ENCODE measurements around the gene IQGAP1. TPM values are rescaled to one million over a fixed set of nuclear protein-coding genes. Genes with fewer than 3 reads are reported as not detected.

IQGAP1 gene
- polyA plus RNA-seq, 3 donors: 140 to 276 (median 207) TPM

DNA sequence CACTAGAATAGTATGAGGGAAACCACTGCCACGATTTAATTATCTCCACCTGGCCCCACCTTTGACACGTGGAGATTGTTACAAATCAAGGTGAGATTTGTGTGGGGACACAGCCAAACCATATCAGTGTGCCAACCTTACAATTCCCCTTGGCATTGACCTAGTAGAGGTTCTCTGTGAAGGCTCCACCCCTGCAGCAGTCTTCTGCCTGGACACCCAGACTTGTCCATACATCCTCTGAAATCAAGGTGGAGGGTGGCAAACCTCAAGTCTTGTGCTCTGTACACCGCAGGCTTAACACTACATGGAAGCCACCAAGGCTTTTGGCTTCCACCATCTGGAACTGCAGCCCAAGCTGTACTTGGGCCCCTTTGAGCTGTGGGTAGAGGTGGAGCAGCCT lies 8.8 kb upstream of the IQGAP1 start:
- Histone ChIP-seq H3K9me3 (replicated peaks in 1 of 2; ENCODE audit: control insufficient read depth in 1 of 2, insufficient read depth in 1 of 2, low read length in 2 of 2) (peaks cover 17 to 25% of the 10 kb centered on the region in 2 donors), H3K36me3 (replicated peaks in 1 of 2; ENCODE audit: control insufficient read depth in 1 of 2, insufficient read depth in 2 of 2, low read length in 2 of 2) (no peaks in the 10 kb centered on the region), H3K9ac (ENCODE audit: insufficient read depth, low read length, poor library complexity, severe bottlenecking) (no peak overlapping the region), H3K4me1 (ENCODE audit: control insufficient read depth in 1 of 2, insufficient read depth in 2 of 2, low read length in 2 of 2) (peaks cover 13 to 16% of the 10 kb centered on the region in 2 donors), H3K4me3 (replicated peaks in 1 of 3; ENCODE audit: low read depth in 2 of 3, low read length in 3 of 3) (no peak overlapping the region), H3K27ac (ENCODE audit: low read depth in 1 of 2, low read length in 2 of 2) (no peak overlapping the region), H3K4me2 (replicated peaks; ENCODE audit: extremely low read depth, low read length, poor library complexity, severe bottlenecking) (no peak overlapping the region), H2AFZ (ENCODE audit: insufficient read depth, low read depth, low read length, poor library complexity, severe bottlenecking) (no peak overlapping the region), H3K27me3 (ENCODE audit: control insufficient read depth in 2 of 2, insufficient read depth in 2 of 2, low read length in 2 of 2) (no peaks in the 10 kb centered on the region), H4K20me1 (ENCODE audit: insufficient read depth, low read length) (no peaks in the 10 kb centered on the region), H3K79me2 (ENCODE audit: insufficient read depth, low read length) (no peaks in the 10 kb centered on the region)
- no peak for DNase-seq
- intact Hi-C loops (cut with micrococcal nuclease): no loop called here
- TF ChIP-seq, protein P1, sequence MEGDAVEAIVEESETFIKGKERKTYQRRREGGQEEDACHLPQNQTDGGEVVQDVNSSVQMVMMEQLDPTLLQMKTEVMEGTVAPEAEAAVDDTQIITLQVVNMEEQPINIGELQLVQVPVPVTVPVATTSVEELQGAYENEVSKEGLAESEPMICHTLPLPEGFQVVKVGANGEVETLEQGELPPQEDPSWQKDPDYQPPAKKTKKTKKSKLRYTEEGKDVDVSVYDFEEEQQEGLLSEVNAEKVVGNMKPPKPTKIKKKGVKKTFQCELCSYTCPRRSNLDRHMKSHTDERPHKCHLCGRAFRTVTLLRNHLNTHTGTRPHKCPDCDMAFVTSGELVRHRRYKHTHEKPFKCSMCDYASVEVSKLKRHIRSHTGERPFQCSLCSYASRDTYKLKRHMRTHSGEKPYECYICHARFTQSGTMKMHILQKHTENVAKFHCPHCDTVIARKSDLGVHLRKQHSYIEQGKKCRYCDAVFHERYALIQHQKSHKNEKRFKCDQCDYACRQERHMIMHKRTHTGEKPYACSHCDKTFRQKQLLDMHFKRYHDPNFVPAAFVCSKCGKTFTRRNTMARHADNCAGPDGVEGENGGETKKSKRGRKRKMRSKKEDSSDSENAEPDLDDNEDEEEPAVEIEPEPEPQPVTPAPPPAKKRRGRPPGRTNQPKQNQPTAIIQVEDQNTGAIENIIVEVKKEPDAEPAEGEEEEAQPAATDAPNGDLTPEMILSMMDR (IDR thresholded peaks at IDR 0.05): no peak
- Mint-ChIP-seq H3K4me1 (peaks cover 21% of the 10 kb centered on the region), H3K27me3 (ENCODE audit: low read depth in 3 of 3) (peaks cover 2 to 10% (median 6%) of the 10 kb centered on the region in 3 donors), H3K36me3 (peaks cover 4 to 7% of the 10 kb centered on the region in 2 donors), H3K27ac (no peak overlapping the region), H3K4me3 (no peak overlapping the region), H3K9me3 (peaks cover 8 to 27% (median 23%) of the 10 kb centered on the region in 7 donors)
- WGBS (ENCODE audit: insufficient coverage): 89% methylated on average over 1 of the region's 3 CpGs

DNA sequence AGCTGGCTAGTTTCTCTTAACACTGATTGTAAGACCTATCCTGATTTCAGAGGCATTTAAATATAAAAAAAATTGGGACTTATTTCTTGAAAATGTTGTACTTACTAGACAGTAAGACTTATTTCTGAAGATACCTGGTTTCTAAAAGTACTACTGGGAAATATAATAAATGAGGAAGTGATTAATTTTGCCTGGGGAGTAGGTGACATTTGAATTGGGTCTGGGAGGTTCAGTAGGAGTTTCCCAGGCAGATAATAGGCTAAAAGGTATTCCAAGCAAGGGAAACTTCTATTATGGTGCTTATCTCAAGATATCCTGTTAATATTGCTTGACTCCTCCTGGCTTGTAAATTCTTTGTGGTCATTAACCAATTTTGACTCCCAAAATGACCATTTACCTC lies 6.5 kb upstream of the IQGAP1 start:
- H4K20me1 ChIP-seq (ENCODE audit: insufficient read depth, low read length): no peaks in the 10 kb centered on the region
- H3K79me2 ChIP-seq (ENCODE audit: insufficient read depth, low read length): no peaks in the 10 kb centered on the region
- H3K27me3 ChIP-seq (ENCODE audit: control insufficient read depth in 2 of 2, insufficient read depth in 2 of 2, low read length in 2 of 2): no peaks in the 10 kb centered on the region
- intact Hi-C loops (cut with micrococcal nuclease): loop anchor here in 1 of 2 donors (10.0 kb wide), 1 partner anchor 147 kb away; the partner anchor contains the start of genes CIB1 and GDPGP1
- no peaks in the 10 kb centered on the region for H3K36me3 ChIP-seq (replicated peaks in 1 of 2; ENCODE audit: control insufficient read depth in 1 of 2, insufficient read depth in 2 of 2, low read length in 2 of 2)
- H3K4me3 ChIP-seq (replicated peaks in 1 of 3; ENCODE audit: low read depth in 2 of 3, low read length in 3 of 3): no peak overlapping the region
- TF ChIP-seq, protein P1 (IDR thresholded peaks at IDR 0.05): no peak
- peaks cover 16% of the 10 kb centered on the region for H3K4me1 Mint-ChIP-seq
- DNase-seq: no peak
- no peak overlapping the region for H3K4me2 ChIP-seq (replicated peaks; ENCODE audit: extremely low read depth, low read length, poor library complexity, severe bottlenecking)
- peaks cover 11 to 15% of the 10 kb centered on the region in 2 donors for H3K9me3 ChIP-seq (replicated peaks in 1 of 2; ENCODE audit: control insufficient read depth in 1 of 2, insufficient read depth in 1 of 2, low read length in 2 of 2)
- H3K4me3 Mint-ChIP-seq: no peak overlapping the region
- peaks cover 4 to 22% (median 16%) of the 10 kb centered on the region in 7 donors for H3K9me3 Mint-ChIP-seq
- H2AFZ ChIP-seq (ENCODE audit: insufficient read depth, low read depth, low read length, poor library complexity, severe bottlenecking): no peak overlapping the region
- peaks cover 0 to 3% (median 2%) of the 10 kb centered on the region in 3 donors for H3K27me3 Mint-ChIP-seq (ENCODE audit: low read depth in 3 of 3)
- H3K9ac ChIP-seq (ENCODE audit: insufficient read depth, low read length, poor library complexity, severe bottlenecking): no peak overlapping the region
- H3K36me3 Mint-ChIP-seq: peaks cover 0 to 4% of the 10 kb centered on the region in 2 donors
- H3K4me1 ChIP-seq (ENCODE audit: control insufficient read depth in 1 of 2, insufficient read depth in 2 of 2, low read length in 2 of 2): peaks cover 10% of the 10 kb centered on the region in 2 donors
- H3K27ac Mint-ChIP-seq: no peak overlapping the region
- H3K27ac ChIP-seq (ENCODE audit: low read depth in 1 of 2, low read length in 2 of 2): no peak overlapping the region
